RPMI8226 (cell line): Measurements from ENCODE around the gene SLC1A6.
A peak's percentile ranks its signal among the peaks of the same experiment; 100 is the strongest.
"Not testable (repeated sequence)": the region's sequence is repeated elsewhere in the genome, so short reads cannot be mapped to it uniquely, and the experiment has no call there.

Experiments used
- DNase-seq: peaks from one replicate; pipeline ENCODE4 v3.0.0-alpha.2; 2015

The SLC1A6 gene

DNA sequence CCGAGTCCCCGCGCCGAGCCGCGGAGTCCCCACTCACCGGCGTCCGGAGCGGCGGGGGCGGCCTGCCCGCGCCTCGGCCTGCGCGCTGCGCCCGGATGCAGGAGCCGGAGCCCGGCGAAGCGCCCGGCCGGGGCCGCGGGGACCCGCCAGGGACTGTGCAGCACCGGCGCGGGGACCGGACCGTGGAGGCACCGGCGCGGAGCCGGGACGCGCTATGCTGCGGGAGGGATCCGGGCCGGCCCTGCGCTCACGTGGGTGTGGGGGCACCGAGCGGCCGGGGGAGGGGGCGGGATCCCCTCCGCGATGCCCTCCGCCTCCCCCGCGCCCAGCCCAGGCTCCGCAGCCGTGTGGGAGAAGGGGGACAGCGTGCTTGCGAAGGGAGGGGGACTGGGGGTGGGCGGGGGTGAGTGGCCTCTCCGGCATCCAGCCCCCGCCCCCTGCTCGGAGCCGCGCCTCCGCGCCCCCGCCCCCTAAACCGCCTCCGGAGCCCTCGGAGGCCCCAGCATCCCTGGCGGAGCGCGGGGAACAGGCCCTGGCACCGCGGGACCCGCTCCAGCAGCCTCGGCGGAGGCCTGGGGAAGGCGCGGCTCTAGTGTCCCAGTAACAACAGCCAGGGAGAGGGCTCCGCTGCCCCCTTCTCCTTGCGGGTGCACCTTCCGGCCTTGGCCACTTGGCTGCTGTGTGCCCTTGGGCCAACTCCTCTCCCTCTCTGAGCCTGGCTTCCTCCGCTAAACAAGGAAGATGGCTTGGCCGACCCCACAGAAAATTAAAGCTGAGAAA, at the start of gene SLC1A6:
SLC1A6 (minus strand) TSS at position 389 of the 780 bp plus-strand sequence. CDS start 6,954 bp downstream, outside the sequence.
- DNase-seq, result no peak

DNA sequence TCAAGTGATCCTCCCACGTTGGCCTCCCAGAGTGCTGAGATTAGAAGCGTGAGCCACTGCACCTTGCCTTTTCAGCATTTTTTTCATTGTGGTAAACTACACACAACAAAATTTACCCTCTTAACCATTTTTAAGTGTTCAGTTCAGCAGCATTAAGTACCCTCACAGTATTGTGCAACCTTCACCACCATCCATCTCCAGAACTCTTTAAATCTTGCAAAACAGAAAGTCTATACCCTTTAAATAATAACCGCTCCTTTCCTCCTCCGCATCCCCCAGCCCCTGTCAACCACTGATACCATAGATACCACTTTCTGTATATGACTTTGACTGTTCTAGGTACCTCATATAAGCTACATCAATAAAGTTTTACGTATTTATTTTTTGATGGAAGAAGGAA, 48.8 kb upstream of the SLC1A6 start:
- no peak for DNase-seq

DNA sequence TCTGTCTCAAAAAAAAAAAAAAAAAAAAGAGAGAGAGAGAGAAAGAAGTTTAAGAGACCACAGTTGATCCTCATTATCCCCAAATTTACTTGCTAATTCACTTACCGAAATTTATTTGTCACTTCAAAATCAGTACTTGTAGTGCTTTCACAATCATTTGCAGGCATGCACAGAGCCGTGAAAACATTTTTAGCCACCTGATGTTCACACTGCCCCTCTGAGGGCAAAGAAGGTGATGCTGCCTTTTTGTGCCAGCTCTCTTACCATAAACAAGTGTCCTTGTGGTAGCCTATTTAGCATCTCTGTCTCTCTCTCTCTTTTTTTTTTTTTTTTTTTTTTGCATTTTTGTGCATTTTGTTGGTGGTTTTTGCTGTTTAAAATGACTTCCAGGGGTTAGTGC, 45.6 kb upstream of the SLC1A6 start:
- peak; percentile 55 for DNase-seq

- DNase-seq, result no peak
Measured at GRCh38 chr19:15022752-15023151, 43.1 kb upstream of the SLC1A6 start.

DNA sequence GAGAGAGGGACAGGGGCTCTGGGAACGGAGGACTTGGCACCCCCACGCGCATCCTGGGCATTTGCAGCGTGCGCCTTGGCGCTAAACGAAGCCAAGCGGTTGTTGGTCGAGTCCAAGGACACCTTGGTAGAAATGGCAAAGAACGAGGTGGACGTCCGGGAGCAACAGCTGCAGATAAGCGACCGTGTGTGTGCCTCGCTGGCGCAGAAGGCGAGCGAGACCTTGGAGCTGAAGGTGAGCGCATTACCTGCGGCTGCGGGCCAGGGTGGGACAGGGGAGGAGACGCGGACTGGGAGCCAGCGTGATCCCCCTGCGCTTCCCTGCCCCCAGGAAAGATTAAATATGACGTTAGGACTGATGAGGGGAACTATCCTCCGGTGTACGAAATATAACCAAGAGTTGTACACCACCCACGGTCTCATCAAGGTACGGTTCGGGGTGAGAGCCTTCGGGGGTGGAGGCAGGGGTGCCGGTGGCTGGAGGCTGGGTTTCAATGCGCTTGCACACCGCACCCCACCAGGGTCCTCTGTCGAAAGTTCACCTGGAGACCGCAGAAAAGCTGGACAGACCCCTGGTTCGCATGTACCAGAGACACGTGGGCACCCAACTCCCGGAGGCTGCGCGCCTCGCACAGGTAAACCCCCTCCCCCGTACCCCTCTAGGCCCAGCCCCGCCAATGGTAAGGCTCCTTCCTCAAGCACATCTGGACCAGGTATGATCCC, 41.8 kb upstream of the SLC1A6 start:
- DNase-seq, result no peak

GRCh38 chr19:15018836-15019235, 39.2 kb upstream of the SLC1A6 start:
- not testable (repeated sequence) for DNase-seq

DNA sequence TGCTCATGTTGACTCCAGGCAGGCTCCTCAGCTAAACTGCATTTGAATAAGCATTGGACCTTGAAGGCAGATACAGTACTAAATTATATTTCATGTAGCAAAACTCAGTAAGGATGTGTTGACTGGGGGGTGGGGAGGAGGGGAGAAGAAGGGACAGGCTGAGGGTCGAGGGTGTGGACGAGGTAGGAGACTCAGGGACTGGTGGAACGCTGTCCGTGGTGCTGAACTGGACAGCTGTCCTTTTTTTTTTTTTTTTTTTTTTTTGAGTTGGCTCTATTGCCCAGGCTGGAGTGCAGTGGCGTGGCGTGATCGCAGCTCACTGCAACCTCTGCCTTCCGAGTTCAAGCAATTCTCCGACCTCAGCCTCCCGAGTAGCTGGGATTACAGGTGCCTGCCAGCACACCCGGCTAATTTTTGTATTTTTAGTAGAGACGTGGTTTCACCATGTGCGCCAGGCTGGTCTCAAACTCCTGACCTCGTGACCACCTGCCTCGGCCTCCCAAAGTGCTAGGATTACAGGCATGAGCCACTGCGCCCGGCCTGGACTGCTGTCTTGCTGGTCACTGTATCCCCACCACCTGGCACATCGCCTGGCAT, 36.4 kb upstream of the SLC1A6 start:
- peak; percentile 49 for DNase-seq

GRCh38 chr19:15014579-15014978, 34.9 kb upstream of the SLC1A6 start:
- DNase-seq, result peak; percentile 20

GRCh38 chr19:15010501-15011300, 31.0 kb upstream of the SLC1A6 start:
- DNase-seq, result no peak

DNA sequence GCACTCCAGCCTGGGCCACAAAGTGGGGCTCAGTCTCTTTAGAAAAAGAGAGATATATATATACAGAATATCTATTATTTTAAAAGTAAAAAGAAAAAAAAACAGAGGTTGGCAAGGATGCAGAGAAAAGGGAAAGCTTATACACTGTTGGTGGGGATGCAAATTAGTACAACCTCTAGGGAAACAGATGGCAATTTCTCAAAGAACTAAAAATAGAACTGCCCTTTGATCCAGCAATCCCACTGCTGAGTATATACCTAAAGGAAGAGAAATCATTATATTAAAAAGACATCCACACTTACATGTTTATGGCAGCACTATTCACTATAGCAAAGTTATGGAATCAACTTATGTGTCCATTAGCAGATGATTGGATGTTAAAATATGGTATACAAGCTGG, 28.6 kb upstream of the SLC1A6 start:
- no peak for DNase-seq

DNA sequence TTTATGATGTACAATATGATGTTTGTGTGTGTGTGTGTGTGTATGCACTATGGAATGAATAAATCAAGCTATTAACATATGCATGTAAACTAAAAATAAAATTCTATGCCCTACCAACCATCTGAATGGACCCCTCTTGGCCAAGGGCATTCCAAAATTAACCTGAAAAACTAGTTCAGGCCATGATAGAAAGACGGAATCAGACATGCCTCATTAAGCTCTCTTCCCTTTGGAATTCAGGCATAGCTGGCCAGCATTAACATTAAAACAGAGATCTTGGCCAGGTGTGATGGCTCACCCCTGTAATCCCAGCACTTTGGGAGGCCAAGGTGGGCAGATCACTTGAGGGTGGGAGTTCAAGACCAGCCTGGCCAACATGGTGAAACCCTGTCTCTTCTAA, 18.3 kb upstream of the SLC1A6 start:
- no peak for DNase-seq

DNA sequence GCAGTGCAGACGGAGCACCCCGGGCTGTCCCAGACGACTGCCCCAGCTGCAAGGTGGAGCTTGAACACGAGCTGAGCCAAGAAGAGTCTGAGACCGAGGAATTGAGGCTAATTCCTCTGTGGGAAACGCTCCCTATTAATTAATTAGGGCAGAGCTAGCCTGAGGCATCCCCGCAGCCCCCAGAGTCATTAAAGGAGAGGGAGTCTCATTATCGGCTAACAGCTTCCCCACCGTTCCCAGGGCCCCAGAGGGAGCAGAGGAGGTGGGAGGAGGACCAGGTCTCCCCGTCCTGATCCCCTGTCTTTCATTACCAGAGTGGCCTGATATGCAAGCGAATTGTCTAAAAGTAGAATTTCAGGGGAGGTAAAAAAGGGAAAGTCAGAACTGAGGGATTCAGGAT, 13.1 kb upstream of the SLC1A6 start:
- DNase-seq, result no peak

DNA sequence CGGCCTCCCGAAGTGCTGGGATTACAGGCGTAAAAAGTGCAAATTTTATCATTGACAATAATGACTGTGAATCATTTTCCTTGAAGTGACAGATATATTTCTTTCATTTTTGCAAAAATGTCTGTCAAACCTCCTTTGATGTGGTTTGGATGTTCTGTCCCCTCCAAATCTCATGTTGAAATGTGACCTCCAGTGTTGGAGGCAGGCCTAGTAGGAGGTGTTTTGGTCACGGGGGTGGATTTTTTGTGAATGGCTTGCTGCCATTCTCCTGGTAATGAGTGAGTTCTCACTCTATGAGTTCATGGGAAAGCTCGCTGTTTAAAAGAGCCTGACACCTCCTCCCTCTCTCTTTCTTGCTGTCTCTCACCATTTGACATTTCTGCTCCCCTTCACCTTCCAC, 5.5 kb upstream of the SLC1A6 start:
- no peak for DNase-seq

DNA sequence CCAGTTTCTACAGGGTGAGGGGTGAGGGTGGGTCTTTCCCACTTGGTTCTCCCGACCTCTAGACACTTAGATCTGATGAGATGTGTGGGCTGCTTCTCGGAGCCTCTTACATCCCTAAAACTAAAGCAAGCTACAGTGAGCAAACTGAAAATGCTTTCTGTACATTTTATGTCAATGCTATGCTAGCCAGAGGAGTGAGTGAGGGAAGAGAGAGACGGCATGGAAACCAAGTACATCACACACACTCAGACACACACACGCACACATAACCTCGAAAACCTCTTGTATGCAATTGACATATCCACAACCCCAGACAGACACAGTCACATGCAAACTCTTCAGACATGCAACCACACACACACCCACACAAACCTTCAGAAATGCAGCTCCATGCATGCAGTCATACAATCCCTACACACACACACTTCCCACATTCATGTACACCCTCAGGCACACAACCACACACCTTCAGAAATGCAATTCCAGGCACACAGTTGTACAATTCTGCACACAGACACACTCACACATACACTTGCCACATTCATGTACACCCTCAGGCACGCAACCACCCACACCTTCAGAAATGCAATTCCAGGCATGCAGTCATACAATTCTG, 1.4 kb downstream of the SLC1A6 start:
- no peak for DNase-seq

DNA sequence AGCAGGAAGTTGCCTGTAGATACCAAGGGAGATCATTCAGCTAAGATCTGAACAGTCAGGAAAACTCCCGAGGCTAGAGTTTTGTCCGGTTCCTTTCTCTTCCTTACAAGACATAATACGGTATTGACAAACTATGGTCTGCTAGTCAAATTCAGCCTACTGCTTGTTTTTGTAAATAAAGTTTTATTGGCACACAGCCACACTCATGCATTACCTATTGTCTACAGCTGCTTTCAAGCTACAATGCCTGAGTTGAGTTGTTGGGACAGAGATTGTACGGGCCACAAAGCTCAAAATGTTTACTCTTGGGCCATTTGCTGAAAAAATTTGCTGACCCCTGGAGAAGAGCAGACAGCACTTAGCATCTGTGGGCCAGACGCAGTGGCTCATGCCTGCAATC, 2.5 kb downstream of the SLC1A6 start:
- no peak for DNase-seq

DNA sequence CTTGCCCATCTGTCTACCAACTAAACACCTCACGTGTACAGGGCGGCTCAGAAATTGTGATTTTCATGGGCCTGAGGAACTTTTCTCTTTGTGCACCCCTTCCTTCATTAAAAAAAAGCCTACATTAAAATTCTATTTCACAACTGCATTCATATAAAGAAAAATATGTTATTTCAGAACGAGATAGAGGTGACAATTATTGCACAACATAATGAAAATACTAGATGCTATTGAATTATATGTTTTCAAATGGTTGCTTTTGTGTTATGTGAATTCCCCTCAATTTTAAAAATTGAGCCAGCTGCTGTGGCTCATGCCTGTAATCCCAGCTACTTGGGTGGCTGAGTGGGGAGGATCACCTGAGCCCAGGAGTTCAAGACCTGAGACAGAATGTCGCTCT, 5.2 kb downstream of the SLC1A6 start:
- no peak for DNase-seq

DNA sequence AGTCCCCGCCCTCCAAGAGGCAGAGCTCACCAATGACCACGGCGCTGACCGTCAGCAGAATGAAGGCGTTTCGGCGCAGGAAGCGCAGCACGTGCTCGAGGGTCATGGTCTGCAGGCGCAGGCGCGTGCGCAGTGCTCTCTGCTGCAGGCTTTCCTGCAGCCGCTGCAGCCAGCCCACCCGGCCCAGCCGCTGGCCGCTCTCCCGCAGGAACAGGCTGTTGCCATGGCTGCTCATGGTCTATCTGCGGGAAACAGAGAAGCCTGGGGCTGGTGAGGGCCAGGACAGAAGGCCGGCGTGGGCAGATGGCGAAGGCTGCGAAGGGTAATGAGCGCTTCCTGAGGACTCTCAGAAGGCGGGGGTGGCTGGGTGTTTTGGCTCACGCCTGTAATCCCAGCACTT, 7.0 kb downstream of the SLC1A6 start:
- no peak for DNase-seq

- no peak for DNase-seq
Measured at GRCh38 chr19:14971474-14971873, 8.2 kb downstream of the SLC1A6 start.

DNA sequence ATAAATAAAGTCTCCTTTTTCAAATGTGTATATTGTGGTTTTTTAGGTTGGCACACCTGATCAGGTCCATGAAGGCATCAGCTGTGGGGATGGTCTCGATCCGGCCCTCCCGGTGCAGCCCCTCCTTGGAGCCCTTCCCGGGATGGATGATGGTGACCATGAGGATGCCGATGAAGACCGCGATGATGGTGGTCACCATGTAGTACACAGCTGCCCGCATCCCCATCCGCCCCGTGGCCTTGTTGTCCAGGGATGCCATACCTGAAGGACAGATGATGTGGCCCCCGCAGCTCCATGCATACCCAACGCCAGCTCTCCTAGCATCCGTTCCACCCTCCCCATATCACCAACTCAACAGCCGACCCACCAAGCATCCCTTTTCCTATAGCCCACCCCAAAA, 11.4 kb downstream of the SLC1A6 start:
- no peak for DNase-seq

DNA sequence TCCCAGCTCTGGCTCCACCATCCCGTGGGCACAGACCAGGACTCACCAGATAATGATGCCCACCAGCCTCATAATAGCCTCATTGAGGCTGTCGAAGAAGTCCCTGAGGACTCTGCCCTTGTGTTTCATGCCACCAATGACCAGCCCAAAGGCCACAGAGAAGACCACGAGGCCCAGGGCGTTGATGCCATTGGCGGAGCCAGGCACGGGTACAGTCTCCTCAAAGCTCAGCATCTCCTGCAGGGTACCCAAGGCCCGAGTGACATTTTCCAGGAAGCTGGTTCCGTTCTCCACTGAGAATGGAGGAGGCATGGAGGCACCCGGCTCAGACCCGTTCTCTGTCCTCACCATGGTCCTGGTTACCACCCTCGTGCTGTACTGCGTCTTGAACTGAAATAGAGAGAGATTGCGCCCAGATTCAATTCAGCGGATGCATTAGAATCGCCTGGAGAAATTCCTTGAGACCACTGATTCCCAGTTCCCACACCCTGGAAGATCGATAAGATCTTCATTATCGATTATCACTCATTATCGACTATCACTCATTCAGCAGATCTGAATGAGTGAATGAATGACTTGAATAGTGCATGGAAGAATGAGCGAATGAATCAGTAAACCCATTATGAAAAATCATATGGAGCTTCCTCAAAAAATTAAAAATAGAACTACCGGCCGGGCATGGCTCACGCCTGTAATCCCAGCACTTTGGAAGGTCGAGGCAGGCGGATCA, 17.5 kb downstream of the SLC1A6 start:
- DNase-seq, result no peak

DNA sequence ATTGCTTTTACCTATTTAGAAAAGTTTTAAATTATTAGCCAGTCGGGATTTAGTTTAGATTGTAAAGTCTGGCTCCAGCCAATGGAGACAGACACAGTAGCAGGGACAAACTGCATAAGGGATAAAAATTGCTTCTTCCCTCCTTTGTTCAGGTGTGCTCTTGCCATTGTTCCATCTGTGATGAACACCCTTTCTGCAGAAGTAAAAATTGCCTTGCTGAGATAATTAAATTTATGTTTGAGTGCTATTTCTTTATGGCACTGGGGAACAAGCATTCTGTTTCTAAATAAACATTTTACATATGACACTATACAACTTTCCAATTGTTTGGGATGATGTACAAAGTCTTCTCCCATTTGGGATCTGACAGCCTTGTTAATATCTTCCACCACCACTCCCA, 20.4 kb downstream of the SLC1A6 start:
- no peak for DNase-seq

- DNase-seq, result no peak
Measured at GRCh38 chr19:14957464-14957863, 22.2 kb downstream of the SLC1A6 start.
